ENCODE measurements around the gene PTCH2. TPM values are rescaled to one million over a fixed set of nuclear protein-coding genes. Genes with fewer than 3 reads are reported as not detected.

The PTCH2 gene
- total and polyA plus RNA-seq, 2 of the 13 experiments (the other 11 are each of a cell fraction or from before 2014, with no cell fraction given), result 0.60 to 1.5 TPM

DNA sequence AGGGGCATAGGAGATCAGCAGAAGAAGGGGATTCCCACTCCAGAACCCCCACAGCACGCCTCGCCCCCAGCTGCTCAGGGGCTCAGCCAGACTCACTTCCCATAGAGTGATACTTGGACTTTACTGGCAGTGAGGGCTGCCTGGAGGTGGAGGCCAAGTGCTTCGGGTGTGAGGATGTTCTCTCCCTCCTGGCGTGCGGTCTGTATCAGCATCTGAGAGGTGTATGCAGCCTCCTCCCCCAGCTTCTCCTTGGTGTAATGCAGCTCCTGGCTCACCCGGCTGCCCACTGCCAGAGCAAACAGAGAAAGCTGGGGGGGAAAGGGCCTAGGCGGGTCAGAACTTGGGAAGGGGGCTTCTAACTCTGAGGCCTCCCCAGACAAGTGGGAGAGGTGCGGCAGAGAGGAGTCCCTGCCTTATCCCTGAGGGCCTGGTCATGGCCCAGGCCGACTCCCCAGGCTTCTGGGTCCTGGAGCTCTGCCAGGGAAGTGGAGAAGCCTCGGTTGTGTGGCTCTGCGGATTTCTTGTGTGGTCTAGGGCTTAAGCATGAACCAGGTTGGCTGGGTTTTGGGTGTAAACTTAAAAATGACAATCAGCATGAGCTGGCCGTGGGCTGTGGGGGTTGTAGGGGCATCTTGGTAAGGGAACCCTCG, 10.9 kb downstream of the PTCH2 start:
- intact Hi-C loops (cut with micrococcal nuclease; ENCODE audit: unreplicated experiment), result no loop called here
- Histone ChIP-seq H3K9me3 (ENCODE audit: low read length) (no peaks in the 10 kb centered on the region), H3K79me2 (ENCODE audit: insufficient read depth, low read length) (no peaks in the 10 kb centered on the region), H2AFZ (ENCODE audit: low read length) (no peak overlapping the region), H3K4me2 (ENCODE audit: low read depth, low read length) (peak overlapping the region; percentile 71), H3K27me3 (ENCODE audit: control insufficient read depth in 1 of 2, insufficient read depth in 2 of 2, low read length in 2 of 2) (peaks cover 0 to 16% of the 10 kb centered on the region in 2 experiments; a peak in 1 of 5 replicates), H3K9ac (ENCODE audit: insufficient read depth, low read depth, low read length) (peak overlapping the region; percentile 25; the same call in 1 of the 2 replicates), H4K20me1 (ENCODE audit: insufficient read depth, low read length) (no peaks in the 10 kb centered on the region), H3K4me3 (replicated peaks in 1 of 3; ENCODE audit: insufficient read depth in 1 of 3, low read depth in 2 of 3, low read length in 3 of 3) (peak overlapping the region in 1 of 3 experiments; percentile 59; a peak in 1 of 6 replicates), H3K36me3 (replicated peaks in 1 of 2; ENCODE audit: control insufficient read depth in 1 of 2, insufficient read depth in 2 of 2, low read length in 2 of 2) (no peaks in the 10 kb centered on the region), H3K27ac (ENCODE audit: extremely low read length, insufficient read depth, low read length) (no peak overlapping the region), H3K4me1 (ENCODE audit: insufficient read depth, low read length) (peaks cover 78% of the 10 kb centered on the region)
- CTCF ChIA-PET (ENCODE audit: low intra/inter-chr PET ratio, low total read pairs), result interaction anchor here (0.7 kb wide), 1 partner anchor 1677 kb away, joined by 3 read pairs; no protein-coding TSS in a partner anchor
- no TSS peak for BruUV-seq (replicated peaks)
- TF ChIP-seq ZFP36 (IDR thresholded peaks at IDR 0.05; ENCODE audit: borderline replicate concordance, low read depth, low read length, partially characterized antibody), result peak; percentile 65
- peak; percentile 45 for TF ChIP-seq RBM39 (IDR thresholded peaks at IDR 0.05; ENCODE audit: low read depth, low read length, poor library complexity, severe bottlenecking)
- TF ChIP-seq, protein P1, sequence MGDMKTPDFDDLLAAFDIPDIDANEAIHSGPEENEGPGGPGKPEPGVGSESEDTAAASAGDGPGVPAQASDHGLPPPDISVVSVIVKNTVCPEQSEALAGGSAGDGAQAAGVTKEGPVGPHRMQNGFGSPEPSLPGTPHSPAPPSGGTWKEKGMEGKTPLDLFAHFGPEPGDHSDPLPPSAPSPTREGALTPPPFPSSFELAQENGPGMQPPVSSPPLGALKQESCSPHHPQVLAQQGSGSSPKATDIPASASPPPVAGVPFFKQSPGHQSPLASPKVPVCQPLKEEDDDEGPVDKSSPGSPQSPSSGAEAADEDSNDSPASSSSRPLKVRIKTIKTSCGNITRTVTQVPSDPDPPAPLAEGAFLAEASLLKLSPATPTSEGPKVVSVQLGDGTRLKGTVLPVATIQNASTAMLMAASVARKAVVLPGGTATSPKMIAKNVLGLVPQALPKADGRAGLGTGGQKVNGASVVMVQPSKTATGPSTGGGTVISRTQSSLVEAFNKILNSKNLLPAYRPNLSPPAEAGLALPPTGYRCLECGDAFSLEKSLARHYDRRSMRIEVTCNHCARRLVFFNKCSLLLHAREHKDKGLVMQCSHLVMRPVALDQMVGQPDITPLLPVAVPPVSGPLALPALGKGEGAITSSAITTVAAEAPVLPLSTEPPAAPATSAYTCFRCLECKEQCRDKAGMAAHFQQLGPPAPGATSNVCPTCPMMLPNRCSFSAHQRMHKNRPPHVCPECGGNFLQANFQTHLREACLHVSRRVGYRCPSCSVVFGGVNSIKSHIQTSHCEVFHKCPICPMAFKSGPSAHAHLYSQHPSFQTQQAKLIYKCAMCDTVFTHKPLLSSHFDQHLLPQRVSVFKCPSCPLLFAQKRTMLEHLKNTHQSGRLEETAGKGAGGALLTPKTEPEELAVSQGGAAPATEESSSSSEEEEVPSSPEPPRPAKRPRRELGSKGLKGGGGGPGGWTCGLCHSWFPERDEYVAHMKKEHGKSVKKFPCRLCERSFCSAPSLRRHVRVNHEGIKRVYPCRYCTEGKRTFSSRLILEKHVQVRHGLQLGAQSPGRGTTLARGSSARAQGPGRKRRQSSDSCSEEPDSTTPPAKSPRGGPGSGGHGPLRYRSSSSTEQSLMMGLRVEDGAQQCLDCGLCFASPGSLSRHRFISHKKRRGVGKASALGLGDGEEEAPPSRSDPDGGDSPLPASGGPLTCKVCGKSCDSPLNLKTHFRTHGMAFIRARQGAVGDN (CRISPR knock-in tag; IDR thresholded peaks at IDR 0.05), result peak; percentile 24
- TF ChIP-seq, protein P2, sequence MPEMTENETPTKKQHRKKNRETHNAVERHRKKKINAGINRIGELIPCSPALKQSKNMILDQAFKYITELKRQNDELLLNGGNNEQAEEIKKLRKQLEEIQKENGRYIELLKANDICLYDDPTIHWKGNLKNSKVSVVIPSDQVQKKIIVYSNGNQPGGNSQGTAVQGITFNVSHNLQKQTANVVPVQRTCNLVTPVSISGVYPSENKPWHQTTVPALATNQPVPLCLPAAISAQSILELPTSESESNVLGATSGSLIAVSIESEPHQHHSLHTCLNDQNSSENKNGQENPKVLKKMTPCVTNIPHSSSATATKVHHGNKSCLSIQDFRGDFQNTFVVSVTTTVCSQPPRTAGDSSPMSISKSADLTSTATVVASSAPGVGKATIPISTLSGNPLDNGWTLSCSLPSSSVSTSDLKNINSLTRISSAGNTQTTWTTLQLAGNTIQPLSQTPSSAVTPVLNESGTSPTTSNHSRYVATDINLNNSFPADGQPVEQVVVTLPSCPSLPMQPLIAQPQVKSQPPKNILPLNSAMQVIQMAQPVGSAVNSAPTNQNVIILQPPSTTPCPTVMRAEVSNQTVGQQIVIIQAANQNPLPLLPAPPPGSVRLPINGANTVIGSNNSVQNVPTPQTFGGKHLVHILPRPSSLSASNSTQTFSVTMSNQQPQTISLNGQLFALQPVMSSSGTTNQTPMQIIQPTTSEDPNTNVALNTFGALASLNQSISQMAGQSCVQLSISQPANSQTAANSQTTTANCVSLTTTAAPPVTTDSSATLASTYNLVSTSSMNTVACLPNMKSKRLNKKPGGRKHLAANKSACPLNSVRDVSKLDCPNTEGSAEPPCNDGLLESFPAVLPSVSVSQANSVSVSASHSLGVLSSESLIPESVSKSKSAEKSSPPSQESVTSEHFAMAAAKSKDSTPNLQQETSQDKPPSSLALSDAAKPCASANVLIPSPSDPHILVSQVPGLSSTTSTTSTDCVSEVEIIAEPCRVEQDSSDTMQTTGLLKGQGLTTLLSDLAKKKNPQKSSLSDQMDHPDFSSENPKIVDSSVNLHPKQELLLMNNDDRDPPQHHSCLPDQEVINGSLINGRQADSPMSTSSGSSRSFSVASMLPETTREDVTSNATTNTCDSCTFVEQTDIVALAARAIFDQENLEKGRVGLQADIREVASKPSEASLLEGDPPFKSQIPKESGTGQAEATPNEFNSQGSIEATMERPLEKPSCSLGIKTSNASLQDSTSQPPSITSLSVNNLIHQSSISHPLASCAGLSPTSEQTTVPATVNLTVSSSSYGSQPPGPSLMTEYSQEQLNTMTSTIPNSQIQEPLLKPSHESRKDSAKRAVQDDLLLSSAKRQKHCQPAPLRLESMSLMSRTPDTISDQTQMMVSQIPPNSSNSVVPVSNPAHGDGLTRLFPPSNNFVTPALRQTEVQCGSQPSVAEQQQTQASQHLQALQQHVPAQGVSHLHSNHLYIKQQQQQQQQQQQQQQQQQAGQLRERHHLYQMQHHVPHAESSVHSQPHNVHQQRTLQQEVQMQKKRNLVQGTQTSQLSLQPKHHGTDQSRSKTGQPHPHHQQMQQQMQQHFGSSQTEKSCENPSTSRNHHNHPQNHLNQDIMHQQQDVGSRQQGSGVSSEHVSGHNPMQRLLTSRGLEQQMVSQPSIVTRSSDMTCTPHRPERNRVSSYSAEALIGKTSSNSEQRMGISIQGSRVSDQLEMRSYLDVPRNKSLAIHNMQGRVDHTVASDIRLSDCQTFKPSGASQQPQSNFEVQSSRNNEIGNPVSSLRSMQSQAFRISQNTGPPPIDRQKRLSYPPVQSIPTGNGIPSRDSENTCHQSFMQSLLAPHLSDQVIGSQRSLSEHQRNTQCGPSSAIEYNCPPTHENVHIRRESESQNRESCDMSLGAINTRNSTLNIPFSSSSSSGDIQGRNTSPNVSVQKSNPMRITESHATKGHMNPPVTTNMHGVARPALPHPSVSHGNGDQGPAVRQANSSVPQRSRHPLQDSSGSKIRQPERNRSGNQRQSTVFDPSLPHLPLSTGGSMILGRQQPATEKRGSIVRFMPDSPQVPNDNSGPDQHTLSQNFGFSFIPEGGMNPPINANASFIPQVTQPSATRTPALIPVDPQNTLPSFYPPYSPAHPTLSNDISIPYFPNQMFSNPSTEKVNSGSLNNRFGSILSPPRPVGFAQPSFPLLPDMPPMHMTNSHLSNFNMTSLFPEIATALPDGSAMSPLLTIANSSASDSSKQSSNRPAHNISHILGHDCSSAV (CRISPR knock-in tag; IDR thresholded peaks at IDR 0.05; ENCODE audit: borderline replicate concordance), result no peak
- WGBS (ENCODE audit: low lambda C conversion rate), result 15% methylated on average over 10 of the region's 13 CpGs
- DNase-seq (ENCODE audit: low spot score) (no peak), FAIRE-seq (no peak), ATAC-seq (peak; percentile 7; the same call in 1 of the 3 replicates)
- POLR2A ChIA-PET, result interaction anchor here (0.8 to 4.5 kb wide), 8 partner anchors 10 to 507 kb away, joined by 3 to 51 read pairs (median 7); partner anchors contain the start of genes BTBD19, EIF2B3, PLK3 and PTCH2
- in situ Hi-C loops (cut with HindIII; ENCODE audit: extremely low pct_ligation_motif_present, low pct_unique_long_range_greater_than_20kb), result loop anchor here (10.0 to 25.0 kb wide), 2 partner anchors 180 to 473 kb away; partner anchors contain the start of genes HECTD3 and UROD

Data from HepG2 (cell line).